Adrenal gland (tissue), 5 donors: ENCODE measurements around the gene STAT4.

Experiments used
- CTCF ChIP-seq, 6 experiments: fragments of 450-650 bp in 4 of 6; fragments of 200-600 bp in 2 of 6; sonication (generic) in 1 of 6; IDR thresholded peaks; 1 replicate in 5 of 6; 2 replicates in 1 of 6; pipeline versions ENCODE4 v1.5.1 to v1.8.0; 2016 to 2021; ENCODE audit warnings: antibody characterized with exemption in 6 of 6, mild to moderate bottlenecking in 2 of 6, moderate library complexity in 1 of 6
- POLR2A ChIP-seq, 2 donors: fragments of 450-650 bp; IDR thresholded peaks; one replicate each; pipeline ENCODE4 v1.6.1; 2017; ENCODE audit warnings: antibody characterized with exemption in 2 of 2, mild to moderate bottlenecking in 2 of 2, moderate library complexity in 1 of 2
- donor health status: DM: no; HTN: no; CAD: no.

- TF ChIP-seq CTCF (IDR thresholded peaks at IDR 0.05) = no peak
- no peak for TF ChIP-seq POLR2A (IDR thresholded peaks at IDR 0.05)
Measured at GRCh38 chr2:191039616-191040015, 111.2 kb downstream of the STAT4 start.
